Left lobe of liver (tissue), 2 donors: ENCODE results near the gene OVCA2. TPM values are rescaled to one million over a fixed set of nuclear protein-coding genes. Genes with fewer than 3 reads are reported as not detected.

Experiments
- ATAC-seq: fragments of 200-7000 bp; cut with Tn5 transposase; one replicate; pipeline ENCODE4 v1.9.1; 2020; ENCODE audit warnings: mild to moderate bottlenecking, moderate library complexity
- DNase-seq: peaks from one replicate; pipeline ENCODE4 v3.0.0-alpha.2; 2020; ENCODE audit warnings: low spot score
- total RNA-seq: library from RNA; stranded (reverse); gene quantifications from one replicate; pipeline ENCODE4 v1.2.1, GENCODE V29; 2021
- donor health status: DM: no; HTN: no; CAD: no; lungs with moderate emphysema.
- donor health status: DM: no; HTN: yes; CAD: no.

Gene OVCA2
- total RNA-seq, 1 donor from 2014 or later = 15.3 TPM

DNA sequence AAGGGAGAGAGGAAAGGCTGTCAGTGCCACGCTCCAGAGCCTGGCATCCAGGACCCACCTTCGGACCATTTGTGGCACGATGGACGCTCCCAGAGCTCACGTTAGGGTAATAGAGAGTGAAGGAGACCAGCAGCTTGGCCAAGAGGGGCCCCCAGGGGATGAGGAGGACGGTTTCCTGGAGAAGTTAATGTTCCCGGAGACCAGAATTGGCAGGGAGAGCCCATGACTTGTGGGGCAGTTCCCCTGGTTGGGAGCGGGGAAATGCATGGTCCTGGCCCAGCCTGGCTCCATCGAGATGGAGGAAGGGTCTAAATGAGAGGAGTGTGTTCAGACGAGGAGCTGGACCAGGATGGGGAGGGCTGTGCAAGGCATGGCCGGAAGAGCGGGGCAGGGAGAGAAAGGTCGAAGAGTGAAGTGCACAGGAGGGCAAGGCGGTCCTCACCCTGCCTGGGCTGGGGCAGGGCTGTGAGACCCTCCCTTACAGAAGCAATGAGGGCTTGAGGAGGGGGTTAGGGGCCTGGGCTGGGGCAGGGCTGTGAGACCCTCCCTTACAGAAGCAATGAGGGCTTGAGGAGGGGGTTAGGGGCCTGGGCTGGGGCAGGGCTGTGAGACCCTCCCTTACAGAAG is 10.2 kb downstream of the OVCA2 start:
- DNase-seq = no peak

DNA sequence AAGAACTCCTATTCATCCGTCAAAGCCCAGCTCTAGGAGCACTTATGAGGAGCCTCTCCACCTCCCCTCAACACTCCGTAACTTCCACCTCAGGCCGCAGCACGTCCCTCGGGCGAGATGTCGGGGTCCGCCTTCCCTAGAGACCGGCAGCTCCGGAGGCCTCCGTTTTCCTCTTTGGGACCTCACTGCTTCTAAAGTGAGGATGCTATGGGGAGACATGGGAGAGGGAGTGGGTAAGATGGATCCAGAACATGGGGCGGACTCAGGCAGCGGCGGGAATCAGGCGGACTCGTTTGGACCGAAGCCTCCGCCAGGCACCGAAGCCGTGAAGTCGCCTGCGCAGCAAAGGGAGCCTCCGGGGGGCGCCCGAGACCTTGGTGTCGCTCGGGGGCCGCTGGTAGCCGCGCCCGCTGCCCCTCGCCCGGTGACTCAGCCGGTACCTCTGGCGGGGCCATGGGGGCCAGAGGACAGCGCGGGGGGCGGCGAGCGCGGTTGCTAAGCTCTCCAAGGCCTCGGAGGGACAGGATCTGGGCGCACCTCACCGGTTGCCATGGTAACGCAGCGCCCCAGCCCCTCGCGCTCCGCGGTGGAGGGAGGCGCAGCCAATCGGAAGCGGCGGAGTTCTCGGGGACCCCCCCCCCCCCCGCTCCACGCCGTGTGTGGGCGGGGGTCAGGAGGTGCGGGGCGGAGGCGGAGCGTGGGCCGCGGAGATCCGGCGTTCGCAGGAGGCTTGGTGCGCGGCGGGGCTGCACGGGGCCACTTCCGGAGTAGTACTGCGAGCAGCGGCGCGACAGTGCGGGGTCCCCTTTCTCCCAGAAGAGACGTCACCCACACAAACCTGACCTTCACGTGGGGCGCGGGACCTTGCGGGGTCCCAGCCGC is 11.8 kb downstream of the OVCA2 start:
- ATAC-seq (peak; percentile 1), DNase-seq (peak; percentile 50)

More for the DNA sequence above, 10.2 kb downstream of the OVCA2 start:
- no peak for ATAC-seq

DNA sequence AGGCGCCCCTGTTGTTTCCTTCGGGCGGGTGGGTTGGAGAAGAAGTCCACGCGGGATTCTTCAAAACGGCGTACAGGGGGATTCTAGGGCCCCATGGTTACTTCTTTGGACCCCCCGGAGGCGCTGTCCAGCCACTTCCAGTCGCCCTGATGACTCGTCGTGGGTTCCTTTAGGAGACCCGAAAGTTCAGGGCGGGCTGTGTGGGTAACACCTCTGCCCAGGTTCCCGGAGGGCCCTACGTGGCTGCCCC is 12.4 kb downstream of the OVCA2 start:
- ATAC-seq (no peak), DNase-seq (no peak)

DNA sequence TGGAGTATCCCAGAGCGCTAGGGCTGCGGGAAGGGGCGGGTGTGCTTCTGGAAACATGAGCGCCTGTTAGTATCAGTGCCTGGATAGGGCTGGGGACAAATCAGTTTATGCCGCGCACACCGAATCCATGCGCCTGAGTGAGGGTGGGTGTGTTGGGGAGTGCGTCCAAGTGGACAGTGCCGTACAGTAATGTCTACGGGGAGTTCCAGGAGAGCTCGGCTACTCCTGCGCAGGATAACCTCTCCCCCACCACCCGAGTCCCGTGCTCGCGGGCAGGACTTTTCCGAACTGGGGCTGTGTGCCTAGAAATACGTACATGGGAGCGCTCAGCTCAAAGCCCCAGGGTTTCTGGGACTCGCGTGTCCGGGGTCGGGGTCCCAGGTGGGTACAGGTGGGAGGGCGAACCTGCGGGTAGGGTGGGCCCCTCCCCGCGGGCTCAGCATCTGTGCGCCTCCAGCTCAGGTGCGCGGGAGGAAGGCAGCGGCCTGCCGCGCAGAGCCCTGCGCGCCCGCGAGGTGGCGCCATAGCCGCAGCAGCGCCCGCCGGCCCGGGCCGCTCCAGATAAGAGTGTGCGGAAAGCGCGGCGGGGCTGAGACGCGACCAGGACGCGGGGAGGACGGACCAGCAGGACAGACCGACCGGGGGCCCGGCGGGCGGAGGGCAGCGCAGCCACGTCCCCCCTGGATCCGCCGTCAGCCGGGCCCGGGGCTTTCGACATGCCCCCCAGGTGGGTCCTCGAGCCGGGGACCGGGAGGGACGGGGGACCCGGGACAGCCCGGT is 12.9 kb downstream of the OVCA2 start, which contains the start of gene HIC1:
TSS of gene HIC1 (plus strand) at position 592 of the 780 bp plus-strand sequence. CDS start 1,588 bp downstream, outside the sequence.
- peak; percentile 66 for ATAC-seq
- DNase-seq = peak; percentile 71

GRCh38 chr17:2055292-2056205 is 13.7 kb downstream of the OVCA2 start:
- ATAC-seq (no peak), DNase-seq (no peak)

DNA sequence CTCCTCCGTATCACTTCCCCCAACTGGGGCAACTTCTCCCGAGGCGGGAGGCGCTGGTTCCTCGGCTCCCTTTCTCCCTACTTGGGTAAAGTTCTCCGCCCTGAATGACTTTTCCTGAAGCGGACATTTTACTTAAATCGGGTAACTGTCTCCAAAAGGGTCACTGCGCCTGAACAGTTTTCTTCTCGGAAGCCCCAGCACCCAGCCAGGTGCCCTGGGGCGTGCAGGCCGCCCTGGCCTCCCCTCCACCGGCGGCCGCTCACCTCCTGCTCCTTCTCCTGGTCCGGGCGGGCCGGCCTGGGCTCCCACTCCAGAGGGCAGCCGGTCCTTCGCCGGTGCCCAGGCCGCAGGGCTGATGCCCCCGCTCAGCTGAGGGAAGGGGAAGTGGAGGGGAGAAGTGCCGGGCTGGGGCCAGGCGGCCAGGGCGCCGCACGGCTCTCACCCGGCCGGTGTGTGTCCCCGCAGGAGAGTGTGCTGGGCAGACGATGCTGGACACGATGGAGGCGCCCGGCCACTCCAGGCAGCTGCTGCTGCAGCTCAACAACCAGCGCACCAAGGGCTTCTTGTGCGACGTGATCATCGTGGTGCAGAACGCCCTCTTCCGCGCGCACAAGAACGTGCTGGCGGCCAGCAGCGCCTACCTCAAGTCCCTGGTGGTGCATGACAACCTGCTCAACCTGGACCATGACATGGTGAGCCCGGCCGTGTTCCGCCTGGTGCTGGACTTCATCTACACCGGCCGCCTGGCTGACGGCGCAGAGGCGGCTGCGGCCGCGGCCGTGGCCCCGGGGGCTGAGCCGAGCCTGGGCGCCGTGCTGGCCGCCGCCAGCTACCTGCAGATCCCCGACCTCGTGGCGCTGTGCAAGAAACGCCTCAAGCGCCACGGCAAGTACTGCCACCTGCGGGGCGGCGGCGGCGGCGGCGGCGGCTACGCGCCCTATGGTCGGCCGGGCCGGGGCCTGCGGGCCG is 14.7 kb downstream of the OVCA2 start:
- ATAC-seq (peak; percentile 19), DNase-seq (peak; percentile 47)

DNA sequence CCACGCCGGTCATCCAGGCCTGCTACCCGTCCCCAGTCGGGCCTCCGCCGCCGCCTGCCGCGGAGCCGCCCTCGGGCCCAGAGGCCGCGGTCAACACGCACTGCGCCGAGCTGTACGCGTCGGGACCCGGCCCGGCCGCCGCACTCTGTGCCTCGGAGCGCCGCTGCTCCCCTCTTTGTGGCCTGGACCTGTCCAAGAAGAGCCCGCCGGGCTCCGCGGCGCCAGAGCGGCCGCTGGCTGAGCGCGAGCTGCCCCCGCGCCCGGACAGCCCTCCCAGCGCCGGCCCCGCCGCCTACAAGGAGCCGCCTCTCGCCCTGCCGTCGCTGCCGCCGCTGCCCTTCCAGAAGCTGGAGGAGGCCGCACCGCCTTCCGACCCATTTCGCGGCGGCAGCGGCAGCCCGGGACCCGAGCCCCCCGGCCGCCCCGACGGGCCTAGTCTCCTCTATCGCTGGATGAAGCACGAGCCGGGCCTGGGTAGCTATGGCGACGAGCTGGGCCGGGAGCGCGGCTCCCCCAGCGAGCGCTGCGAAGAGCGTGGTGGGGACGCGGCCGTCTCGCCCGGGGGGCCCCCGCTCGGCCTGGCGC is 15.4 kb downstream of the OVCA2 start:
- ATAC-seq (no peak), DNase-seq (no peak)

DNA sequence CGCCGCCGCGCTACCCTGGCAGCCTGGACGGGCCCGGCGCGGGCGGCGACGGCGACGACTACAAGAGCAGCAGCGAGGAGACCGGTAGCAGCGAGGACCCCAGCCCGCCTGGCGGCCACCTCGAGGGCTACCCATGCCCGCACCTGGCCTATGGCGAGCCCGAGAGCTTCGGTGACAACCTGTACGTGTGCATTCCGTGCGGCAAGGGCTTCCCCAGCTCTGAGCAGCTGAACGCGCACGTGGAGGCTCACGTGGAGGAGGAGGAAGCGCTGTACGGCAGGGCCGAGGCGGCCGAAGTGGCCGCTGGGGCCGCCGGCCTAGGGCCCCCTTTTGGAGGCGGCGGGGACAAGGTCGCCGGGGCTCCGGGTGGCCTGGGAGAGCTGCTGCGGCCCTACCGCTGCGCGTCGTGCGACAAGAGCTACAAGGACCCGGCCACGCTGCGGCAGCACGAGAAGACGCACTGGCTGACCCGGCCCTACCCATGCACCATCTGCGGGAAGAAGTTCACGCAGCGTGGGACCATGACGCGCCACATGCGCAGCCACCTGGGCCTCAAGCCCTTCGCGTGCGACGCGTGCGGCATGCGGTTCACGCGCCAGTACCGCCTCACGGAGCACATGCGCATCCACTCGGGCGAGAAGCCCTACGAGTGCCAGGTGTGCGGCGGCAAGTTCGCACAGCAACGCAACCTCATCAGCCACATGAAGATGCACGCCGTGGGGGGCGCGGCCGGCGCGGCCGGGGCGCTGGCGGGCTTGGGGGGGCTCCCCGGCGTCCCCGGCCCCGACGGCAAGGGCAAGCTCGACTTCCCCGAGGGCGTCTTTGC is 16.2 kb downstream of the OVCA2 start:
- ATAC-seq (no peak), DNase-seq (peak; percentile 48)

DNA sequence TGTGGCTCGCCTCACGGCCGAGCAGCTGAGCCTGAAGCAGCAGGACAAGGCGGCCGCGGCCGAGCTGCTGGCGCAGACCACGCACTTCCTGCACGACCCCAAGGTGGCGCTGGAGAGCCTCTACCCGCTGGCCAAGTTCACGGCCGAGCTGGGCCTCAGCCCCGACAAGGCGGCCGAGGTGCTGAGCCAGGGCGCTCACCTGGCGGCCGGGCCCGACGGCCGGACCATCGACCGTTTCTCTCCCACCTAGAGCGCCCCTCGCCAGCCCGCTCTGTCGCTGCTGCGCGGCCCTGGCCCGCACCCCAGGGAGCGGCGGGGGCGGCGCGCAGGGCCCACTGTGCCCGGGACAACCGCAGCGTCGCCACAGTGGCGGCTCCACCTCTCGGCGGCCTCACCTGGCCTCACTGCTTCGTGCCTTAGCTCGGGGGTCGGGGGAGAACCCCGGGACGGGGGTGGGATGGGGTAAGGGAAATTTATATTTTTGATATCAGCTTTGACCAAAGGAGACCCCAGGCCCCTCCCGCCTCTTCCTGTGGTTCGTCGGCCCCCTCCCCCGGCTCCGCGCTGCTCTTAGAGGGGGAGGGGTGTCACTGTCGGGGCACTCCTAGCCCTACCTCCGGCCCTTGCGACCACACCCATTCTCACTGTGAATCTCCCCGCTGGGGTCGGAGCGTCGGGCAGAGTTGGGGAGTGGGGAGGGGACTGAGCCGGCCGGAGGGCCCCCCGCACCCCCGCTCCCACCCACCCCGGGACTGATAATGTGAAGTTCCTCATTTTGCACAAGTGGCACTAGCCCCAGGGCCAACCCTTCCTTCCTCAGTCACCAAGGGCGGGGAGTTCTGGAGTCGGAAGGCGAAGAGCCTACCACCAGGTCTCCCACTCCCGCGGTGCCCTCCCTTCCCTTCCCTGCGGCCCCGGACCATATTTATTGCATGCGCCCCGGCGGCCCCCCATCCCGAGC is 17.0 kb downstream of the OVCA2 start:
- peak; percentile 78 for ATAC-seq
- peak; percentile 87 for DNase-seq

DNA sequence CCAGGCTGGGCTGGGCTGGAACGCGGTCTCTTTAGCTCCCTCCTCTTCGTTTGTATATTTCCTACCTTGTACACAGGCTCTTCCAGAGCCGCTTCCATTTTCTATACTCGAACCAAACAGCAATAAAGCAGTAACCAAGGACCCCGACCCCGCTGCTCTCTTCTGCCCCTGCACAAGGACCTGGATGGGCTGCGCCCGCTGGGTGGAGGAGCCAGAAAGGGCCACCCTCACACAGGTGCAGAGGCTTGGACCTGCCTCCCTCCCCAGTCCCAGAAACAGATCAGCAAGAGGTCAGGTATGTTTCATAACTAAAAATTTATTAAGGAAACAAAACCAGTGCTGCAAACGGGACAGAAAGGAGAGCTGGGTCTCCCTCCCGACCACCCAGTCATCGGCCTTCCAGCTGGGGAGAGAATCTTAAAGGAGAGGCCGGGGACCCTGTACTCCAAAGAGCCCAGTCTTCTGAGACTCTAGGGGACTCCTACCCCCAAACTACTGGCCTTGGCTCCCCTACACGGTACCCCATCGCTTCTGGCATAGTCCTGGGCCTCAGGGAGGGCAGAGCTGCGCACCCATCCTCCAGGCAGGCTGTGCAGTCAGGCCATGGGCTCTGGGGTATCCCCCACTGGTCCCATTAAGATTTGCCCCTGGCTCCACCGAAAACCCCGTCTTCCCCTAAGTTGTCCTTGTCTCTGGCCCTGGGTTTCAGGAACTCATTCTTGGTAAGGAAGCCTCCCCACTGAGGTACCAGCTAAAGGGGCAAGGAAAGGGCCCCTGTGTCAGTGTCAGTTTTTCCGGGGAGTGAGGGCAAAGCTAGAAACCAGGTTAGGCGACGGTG is 17.9 kb downstream of the OVCA2 start:
- ATAC-seq (no peak), DNase-seq (no peak)

- no peak for ATAC-seq
- DNase-seq = no peak
Observed at GRCh38 chr17:2060385-2060658, 18.5 kb downstream of the OVCA2 start.

- DNase-seq = no peak
- no peak for ATAC-seq
Observed at GRCh38 chr17:2060681-2061440, 19.0 kb downstream of the OVCA2 start.

DNA sequence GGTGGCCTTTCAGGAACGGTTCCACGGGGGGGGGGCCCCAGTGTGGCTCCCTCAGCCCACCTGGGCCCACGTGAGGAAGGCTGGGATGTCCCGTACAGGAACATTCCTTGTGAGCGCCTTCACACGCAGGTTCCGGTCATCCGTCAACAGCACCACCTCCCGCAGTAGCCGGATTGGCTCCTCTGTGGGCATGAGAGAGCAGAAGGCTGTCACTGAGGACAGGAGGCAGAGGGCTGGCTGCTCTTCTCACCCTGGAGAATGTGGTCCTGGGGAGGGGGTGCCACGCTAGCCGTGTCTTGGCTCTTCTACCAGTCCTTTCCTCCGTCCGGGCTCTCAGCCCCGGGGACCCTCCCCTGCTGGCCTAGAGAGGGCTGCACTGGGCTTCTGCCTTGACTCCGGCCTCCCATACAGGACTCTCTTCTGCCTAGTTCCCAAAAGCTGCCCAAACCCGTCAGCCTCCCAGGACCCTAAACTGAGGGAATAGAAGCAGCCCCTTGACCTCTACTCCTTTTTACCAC is 19.7 kb downstream of the OVCA2 start:
- no peak for ATAC-seq
- DNase-seq = no peak

GRCh38 chr17:2062571-2063183 is 20.9 kb downstream of the OVCA2 start:
- no peak for ATAC-seq
- no peak for DNase-seq
